Left renal cortex interstitium (tissue), 4 donors: Measurements from ENCODE around the gene NOL4L. TPM values are rescaled to one million over a fixed set of nuclear protein-coding genes. Genes with fewer than 3 reads are reported as not detected.

Experiments
- DNase-seq, 4 donors: peaks; one replicate each; pipeline ENCODE4 v3.0.0-alpha.2; 2013; ENCODE audit warnings: low read depth in 4 of 4, low spot score in 2 of 4, missing footprints in 1 of 4
- polyA plus RNA-seq, 4 donors: library from polyadenylated mRNA; unstranded; fragments of 120-200 nt; gene quantifications; one replicate each; pipeline ENCODE4 v1.2.1, GENCODE V29; 2013; ENCODE audit not compliant: insufficient read length in 4 of 4

NOL4L gene
- polyA plus RNA-seq, 4 donors, result 42.5 to 67.9 (median 55.9) TPM

DNA sequence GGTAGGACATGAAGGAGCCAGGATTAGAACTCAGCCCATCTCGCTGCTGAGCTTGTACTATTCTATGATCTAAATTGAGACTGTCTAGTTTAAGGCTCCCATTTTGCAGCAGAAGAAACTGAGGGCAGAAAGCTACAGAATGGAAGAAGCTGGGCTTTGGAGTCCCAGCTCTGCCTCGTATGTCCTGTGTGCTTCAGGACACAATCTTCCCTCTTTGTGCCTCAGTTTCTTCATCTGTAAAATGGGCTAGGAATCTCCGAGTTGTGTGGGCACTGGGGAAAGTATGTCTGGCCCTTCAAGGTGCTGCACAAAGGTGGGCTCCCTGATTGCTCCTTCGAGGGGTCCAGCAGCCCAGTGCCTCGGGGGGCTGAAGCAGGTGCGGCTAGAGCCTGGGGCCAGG, 20.7 kb downstream of the NOL4L start:
- no peak for DNase-seq

- DNase-seq, result no peak
Observed at GRCh38 chr20:32563311-32564272, 21.5 kb downstream of the NOL4L start.

DNA sequence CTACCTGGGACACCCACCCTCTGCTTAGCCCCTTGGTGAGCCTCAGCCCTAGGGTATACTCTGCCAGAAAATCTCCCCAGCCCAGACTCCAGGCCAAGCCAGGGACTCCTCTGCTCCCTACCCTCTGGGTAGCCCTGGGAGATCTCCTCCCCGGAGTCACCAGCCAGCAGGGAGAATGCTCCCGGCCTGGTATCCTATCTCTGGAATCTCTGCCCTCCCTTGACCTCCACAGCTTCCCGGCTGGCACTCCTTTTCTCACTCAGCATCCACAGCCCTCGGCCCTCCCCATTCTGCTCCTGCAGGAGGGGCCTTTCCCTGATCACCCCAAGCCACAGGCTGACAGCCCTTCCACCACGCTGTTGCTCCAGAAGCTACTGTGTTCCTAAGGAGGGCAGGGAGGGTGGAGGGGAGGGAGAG, 22.6 kb downstream of the NOL4L start:
- DNase-seq, result no peak

DNA sequence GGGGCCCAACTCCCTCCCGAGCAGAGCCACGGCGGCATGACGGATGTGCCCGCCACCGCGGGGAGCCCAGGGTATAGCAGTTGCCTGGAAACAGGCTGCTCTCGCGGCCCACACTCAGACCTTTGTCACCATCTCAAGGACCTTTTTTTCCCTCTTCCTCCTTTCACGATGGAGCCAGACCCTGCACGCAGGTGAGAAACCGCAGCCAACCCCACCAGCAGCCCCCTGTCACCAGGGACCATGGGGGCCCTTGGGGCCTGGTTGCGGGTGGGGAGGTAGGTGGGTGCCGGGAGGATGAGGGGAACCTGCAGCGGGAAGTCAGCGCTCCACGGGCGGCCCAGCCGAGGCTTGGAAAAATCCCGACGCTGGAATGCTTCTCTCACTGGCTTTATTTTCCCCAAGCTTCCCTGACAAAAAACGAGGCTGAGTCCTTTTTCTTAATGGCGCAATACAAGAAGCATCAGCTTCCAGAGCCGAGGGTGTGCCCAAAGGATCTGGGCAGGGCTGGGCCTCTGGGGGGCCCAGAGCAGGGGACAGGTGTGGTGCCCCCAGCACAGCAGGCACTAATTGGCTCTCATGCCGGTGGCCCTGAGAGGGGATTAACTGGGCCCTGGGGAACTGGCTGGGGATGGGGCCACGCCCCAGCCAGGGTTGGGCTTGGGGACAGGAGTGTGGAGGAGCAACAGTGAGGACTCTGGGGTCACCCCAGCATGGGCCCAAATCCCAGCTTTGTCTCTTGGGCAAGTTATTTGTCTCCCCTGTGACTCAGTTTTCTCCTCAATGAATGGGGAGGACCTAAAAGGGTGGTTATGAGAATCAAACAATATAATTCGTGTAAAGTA, 23.9 kb downstream of the NOL4L start:
- no peak for DNase-seq

DNA sequence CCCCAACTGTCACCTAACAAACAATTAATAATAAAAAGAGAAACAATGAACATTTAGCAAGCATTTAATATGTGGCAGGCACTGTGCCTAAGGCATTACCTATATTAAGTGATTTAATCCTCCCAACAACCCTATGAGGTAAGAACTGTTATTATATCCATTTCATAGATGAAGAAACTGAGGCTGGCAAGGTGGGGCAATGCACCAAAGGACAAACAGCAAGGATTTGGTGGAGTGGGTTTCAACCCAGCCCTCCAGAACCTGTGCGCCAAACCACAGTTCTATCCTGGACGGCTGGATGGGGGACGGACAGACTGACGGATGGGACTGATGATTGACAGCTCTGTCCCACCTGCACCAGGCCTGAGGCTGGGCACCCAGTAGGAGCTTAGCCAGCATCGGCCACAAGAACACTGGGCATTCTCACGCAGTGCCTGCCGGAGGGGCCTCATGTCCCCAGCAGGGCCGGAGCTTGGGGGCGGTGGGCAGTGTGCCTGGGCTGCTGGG, 24.6 kb downstream of the NOL4L start:
- no peak for DNase-seq

- no peak for DNase-seq
Observed at GRCh38 chr20:32559753-32560380, 25.3 kb downstream of the NOL4L start.

DNA sequence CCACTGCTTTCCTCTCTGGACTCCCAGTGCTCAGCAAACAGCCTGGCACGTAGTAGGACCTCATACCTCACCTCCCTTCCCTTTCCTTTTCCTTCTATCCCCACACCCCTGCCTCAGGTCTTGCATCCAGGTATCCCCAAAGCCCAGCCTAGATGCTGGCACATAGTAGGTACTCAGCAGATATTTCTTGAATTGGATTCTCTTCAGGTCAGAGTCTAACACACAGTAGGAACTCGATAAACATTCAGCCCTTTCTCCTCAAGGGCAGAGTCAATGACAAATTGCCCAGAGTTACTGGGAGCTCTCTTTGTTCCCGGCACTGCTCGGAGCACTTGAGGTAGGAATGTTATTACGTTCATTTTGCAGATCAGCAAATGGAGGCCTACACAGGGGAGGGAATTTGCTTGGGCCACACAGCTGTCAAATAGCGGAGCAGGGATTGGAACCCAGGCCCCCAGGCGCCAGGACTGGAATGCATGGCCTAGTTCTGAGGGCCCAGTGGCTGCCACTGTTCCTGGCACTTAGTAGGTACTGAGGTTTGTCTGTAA, 25.9 kb downstream of the NOL4L start:
- no peak for DNase-seq

DNA sequence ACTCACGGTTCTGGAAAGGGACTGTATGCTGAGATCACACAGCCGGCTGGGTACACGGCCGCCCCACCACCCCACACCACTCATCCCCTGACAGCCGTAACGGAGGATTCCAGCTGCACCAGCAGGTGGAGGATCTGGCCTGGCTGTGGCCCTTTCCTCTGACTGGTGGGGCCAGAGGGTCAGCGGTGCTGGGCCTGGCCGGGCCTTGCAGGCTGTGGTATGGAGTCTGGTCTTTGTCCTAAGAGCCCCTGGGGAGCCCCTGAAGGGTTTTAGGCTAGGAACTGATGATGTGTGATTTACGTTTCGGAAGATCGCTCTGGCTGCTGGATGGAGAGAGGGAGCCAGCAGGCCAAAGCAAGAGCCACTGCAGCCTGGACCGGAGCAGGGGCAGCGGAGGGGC, 26.6 kb downstream of the NOL4L start:
- no peak for DNase-seq

DNA sequence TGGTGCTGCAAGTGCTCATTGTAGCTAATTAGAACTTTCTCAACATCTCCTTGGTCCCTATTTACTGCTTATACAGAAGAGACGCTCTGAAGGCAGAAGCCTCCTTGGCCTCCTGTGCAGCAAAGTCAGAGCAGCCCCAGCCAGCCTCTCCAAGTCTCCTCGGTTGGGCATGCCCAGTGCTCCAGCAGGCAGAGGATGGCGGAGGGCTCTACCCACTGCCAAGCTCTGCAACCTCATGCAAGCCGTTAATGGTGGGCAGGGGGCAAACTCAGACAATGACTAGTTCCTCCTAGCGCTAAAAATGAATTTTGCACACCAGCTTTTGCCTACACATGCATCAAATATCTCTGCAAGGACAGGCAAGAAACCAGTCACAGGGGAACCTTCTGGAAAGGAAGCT, 27.8 kb downstream of the NOL4L start:
- no peak for DNase-seq

DNA sequence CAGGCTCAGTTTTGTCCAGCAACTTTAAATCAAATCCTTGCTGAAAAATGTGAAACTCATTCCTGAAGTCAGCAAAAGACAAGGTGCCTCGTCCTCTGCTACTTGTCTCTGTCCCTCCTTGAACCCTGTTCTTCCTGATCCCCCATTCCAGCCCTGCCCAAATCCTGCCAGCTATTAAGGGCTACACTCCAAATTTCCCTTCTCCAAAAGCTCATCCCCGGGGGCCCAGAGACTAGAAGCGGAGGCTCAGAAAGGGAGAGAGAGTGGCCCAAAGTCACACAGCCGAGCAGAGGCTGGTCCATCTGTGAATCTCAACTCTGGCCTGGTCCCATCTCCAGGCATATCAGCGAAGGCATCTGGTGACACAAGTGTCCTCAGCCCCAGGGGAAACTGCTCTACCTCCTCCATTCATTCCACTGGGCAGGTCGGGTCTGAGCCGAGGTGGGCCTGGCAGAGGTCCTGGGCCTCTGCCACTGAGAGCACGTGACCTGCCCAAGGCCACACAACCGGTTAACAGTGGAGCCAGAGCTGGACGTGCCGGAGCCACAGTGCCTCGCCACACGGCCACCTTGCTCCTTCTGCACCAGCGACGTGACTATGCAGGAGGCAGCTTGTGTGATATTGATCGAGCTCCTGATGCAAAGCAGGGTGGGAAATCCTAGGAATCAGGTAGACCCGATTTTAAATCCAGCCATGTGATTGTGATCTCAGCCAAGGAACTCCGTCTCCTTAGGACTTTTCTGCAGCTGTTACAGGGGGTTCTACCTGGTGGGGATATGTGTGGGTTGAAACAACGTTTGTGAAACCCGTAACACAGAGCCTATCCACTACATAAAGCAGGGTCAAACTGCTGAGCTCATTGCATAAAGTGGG, 28.6 kb downstream of the NOL4L start:
- no peak for DNase-seq

DNA sequence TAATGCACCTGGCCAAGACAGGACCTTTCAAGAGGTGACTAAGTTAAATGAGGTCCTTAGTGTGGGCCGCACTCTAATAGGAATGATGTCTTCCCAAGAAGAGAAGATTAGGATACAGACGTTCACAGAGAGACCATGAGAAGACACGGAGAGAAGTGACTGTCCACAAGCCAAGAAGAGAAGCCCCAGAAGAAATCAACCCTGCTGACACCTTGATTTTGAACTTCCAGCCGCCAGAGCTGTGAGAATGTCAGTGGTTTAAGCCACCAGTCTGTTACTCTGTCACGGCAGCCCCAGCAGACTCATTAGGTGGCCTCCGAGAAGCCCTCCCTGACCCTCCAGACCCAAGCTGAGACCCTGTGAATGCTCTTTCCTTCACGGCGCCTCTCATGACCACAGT, 29.5 kb downstream of the NOL4L start:
- no peak for DNase-seq

DNA sequence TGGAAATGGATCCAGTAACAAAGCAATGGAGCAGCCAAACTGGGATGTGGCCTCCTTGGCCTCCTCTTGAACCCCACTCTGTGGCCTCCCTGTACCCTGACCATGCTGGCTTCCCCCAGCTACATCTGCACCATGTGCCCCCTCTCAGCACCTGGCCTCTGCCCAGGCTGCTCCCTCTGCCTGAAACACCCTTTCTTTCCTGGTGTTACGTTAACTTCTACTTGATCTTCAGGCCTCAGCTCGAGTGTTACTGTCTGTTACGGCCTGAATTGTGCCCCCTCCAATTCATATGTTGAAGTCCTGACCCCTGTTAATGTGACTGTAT, 30.2 kb downstream of the NOL4L start:
- DNase-seq, result no peak

- no peak for DNase-seq
Observed at GRCh38 chr20:32553618-32554017, 31.5 kb downstream of the NOL4L start.

DNA sequence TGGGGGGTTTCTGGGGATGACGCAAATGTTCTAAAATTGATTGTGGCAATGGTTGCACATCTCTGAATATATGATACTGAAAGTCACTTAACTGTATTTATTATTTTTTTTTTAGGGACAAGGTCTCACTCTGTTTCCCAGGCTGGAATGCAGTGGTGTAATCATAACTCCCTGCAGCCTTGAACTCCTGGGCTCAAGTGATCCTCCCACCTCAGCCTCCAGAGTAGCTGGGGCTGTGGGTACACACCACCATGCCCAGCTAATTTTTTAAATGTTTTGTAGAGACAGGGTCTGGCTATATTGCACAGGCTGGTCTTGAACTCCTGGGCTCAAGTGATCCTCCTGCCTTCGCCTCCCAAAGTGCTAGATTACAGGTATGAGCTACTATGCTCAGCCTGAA, 33.4 kb downstream of the NOL4L start:
- no peak for DNase-seq

DNA sequence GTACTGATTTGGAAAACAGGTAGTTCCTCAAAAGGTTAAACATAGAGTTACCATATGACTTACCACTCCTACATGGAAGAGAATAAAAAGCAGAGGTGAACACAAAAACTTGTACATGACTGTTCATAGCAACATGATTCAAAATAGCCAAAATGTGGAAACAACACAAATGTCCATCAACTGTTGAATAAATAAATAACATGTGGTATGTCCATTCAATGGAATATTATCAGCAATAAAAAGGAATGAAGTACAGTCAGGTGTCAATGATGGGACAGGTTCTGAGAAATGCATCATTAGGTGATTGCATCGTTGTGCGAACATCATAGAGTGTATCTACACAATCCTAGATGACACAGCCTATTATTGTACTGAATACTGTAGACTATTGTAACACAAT, 35.3 kb downstream of the NOL4L start:
- no peak for DNase-seq

DNA sequence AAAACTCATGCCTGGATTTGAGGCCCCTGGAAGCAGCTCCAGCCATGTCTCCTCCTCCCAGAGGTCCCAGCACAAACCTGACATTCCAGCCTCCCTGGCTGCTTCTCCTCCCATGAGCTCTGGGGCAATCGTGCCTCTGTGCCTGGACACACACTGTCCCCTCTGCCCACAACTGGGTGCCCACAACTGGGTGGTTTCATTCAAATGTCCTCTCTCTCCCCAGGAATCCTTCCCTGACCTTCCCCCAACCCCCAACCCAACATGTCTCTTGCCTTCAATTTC, 37.4 kb downstream of the NOL4L start:
- DNase-seq, result no peak

DNA sequence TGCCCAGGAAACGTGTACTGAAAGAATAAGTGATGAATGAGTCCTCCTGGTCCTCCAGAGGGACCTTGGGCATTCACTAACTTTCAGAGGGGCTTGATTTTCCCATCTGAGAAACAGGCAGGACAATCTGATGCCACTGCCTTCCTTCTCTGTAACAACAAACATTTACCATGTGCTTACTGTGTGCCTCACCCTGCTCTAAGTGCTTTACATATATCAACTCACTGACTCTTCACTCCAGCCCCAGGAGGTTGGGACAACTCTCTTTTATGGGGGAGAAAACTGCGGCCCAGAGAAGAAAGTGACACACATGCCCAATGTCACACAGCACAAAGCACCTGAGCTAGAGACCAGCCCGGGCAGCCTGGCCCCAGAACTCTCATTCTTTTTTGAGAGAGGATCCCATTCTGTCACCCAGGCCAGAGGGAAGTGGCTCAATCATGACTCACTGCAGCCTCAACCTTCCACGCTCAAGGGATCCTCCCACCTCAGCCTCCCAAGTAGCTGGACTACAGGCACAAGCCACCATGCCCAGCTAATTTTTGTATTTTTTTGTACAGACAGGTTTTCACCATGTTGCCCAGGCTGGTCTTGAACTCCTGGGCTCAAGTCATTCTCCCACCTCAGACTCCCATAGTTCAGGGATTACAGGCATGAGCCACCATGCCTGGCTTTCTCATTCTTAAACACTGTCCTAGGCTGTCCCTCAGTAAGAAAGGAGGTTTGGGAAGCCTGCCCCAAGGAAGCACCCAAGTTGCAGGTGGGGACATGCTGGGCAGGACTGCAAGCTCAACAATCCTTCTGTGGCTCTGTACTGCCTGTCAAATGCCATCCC, 38.0 kb downstream of the NOL4L start:
- DNase-seq, result no peak

- DNase-seq, result no peak
Observed at GRCh38 chr20:32544893-32545840, 40.0 kb downstream of the NOL4L start.
